A549 (cell line): ENCODE data around the gene MBP. TPM values are rescaled to one million over a fixed set of nuclear protein-coding genes. Genes with fewer than 3 reads are reported as not detected.

Source experiments
- ATAC-seq, 2 experiments: fragments of 200-7000 bp in 1 of 2; fragments of >200 bp in 1 of 2; cut with Nextera tagmentation in 1 of 2; cut with Tn5 transposase in 1 of 2; 3 replicates each; pipeline versions ENCODE4 v1.8.0 to v1.9.1; 2018 to 2020; ENCODE audit warnings: mild to moderate bottlenecking in 1 of 2, moderate library complexity in 1 of 2
- CTCF ChIA-PET: fragments of 300-600 bp; sonication (Branson Sonifier 250); formaldehyde crosslinking; extraction: SDS; loops from one replicate; lab custom pipeline; 2021; ENCODE audit warnings: antibody characterized with exemption, inconsistent platforms; lab: Yijun Ruan, JAX
- POLR2A ChIA-PET: fragments of 350-600 bp; formaldehyde crosslinking; extraction: SDS; loops from one replicate; lab custom pipeline; 2021; ENCODE audit warnings: antibody characterized with exemption, inconsistent platforms; lab: Yijun Ruan, JAX
- DNase-seq, 2 experiments: peaks; one replicate each; pipeline versions ENCODE4 v3.0.0 to v3.0.0-alpha.2; 2011 to 2016; ENCODE audit warnings: low read depth in 1 of 2, low spot score in 1 of 2
- FAIRE-seq: peaks from 2 replicates; lab custom pipeline; 2011; peaks lifted over from hg19 to GRCh38; lab: Jason Lieb, UNC
- H3K27ac ChIP-seq, 2 experiments: fragments of >200 bp; sonication (Bioruptor Twin); formaldehyde crosslinking; 3 replicates each; pipeline ENCODE4 v1.5.1; 2016 to 2017
- H3K4me1 ChIP-seq: fragments of >200 bp; sonication (Bioruptor Twin); formaldehyde crosslinking; 3 replicates; pipeline ENCODE4 v1.6.1; 2016
- H3K4me2 ChIP-seq: fragments of >200 bp; sonication (Bioruptor Twin); formaldehyde crosslinking; 3 replicates; pipeline ENCODE4 v1.6.1; 2016
- H3K4me3 ChIP-seq: fragments of >200 bp; sonication (Bioruptor Twin); formaldehyde crosslinking; 3 replicates; pipeline ENCODE4 v1.5.1; 2016
- H3K9me3 ChIP-seq: fragments of >200 bp; sonication (Bioruptor Twin); formaldehyde crosslinking; 3 replicates; pipeline ENCODE4 v1.6.1; 2016
- BHLHE40 ChIP-seq: IDR thresholded peaks from 2 replicates; pipeline ENCODE4 v1.6.1; 2012; ENCODE audit warnings: low read depth, low read length, inconsistent platforms
- CBX2 ChIP-seq: fragments of 200-600 bp; sonication (generic); IDR thresholded peaks from 2 replicates; pipeline ENCODE4 v1.6.1; 2016; ENCODE audit warnings: low read depth, mild to moderate bottlenecking, borderline replicate concordance
- CBX8 ChIP-seq: fragments of 200-600 bp; sonication (generic); IDR thresholded peaks from 2 replicates; pipeline ENCODE4 v1.6.1; 2016
- ELK1 ChIP-seq: fragments of 150-350 bp; IDR thresholded peaks from 2 replicates; pipeline ENCODE4 v1.6.1; 2014; ENCODE audit warnings: low read depth, mild to moderate bottlenecking, low read length
- FOXS1 ChIP-seq: fragments of 250-450 bp; sonication (Bioruptor Pico); IDR thresholded peaks from 2 replicates; pipeline ENCODE4 v1.5.0; 2020; ENCODE audit warnings: mild to moderate bottlenecking, moderate library complexity
- GATA3 ChIP-seq: IDR thresholded peaks from 2 replicates; pipeline ENCODE4 v1.6.1; 2012; ENCODE audit warnings: borderline replicate concordance
- HEYL ChIP-seq: fragments of 250-450 bp; sonication (Bioruptor Pico); IDR thresholded peaks from 2 replicates; pipeline ENCODE4 v1.8.0; 2021; ENCODE audit warnings: mild to moderate bottlenecking, moderate library complexity
- KDM1A ChIP-seq: fragments of 200-600 bp; sonication (generic); IDR thresholded peaks from 2 replicates; pipeline ENCODE4 v1.6.1; 2016; ENCODE audit warnings: low read depth, mild to moderate bottlenecking
- KDM5A ChIP-seq: fragments of 200-600 bp; sonication (generic); IDR thresholded peaks from 2 replicates; pipeline ENCODE4 v1.6.1; 2016; ENCODE audit warnings: antibody characterized with exemption, mild to moderate bottlenecking
- MAFK ChIP-seq: fragments of 450-650 bp; IDR thresholded peaks from 2 replicates; pipeline ENCODE4 v1.6.1; 2014; ENCODE audit not compliant: partially characterized antibody
- MAX ChIP-seq: IDR thresholded peaks from 2 replicates; pipeline ENCODE4 v1.6.1; 2012
- MAZ ChIP-seq: fragments of 150-350 bp; IDR thresholded peaks from 2 replicates; pipeline ENCODE4 v1.6.1; 2014; ENCODE audit warnings: antibody characterized with exemption, low read depth, low read length, borderline replicate concordance
- NFE2L2 ChIP-seq: fragments of 150-350 bp; conservative IDR thresholded peaks from 2 replicates; pipeline ENCODE4 v1.6.1; 2014; ENCODE audit warnings: low read length
- RAD21 ChIP-seq, 2 experiments: fragments of >200 bp in 1 of 2; sonication (Bioruptor Twin) in 1 of 2; formaldehyde crosslinking in 1 of 2; IDR thresholded peaks in 1 of 2; conservative IDR thresholded peaks in 1 of 2; 2 replicates in 1 of 2; 3 replicates in 1 of 2; pipeline ENCODE4 v1.6.1; 2012 to 2018; ENCODE audit warnings: inconsistent platforms in 1 of 2
- RNF2 ChIP-seq: fragments of 200-600 bp; sonication (generic); IDR thresholded peaks from 2 replicates; pipeline ENCODE4 v1.6.1; 2016; ENCODE audit warnings: low read depth, mild to moderate bottlenecking, antibody characterized with exemption, moderate library complexity, borderline replicate concordance
- TP53 ChIP-seq: fragments of 250-450 bp; sonication (Bioruptor Pico); IDR thresholded peaks from 2 replicates; pipeline ENCODE4 v1.5.0; 2021; ENCODE audit warnings: mild to moderate bottlenecking, moderate library complexity
- WGBS: methylation state at CpG from one replicate; pipeline ENCODE4 v1.1.6; 2017; ENCODE audit errors: missing lambda C conversion rate; 5-methylcytosine and 5-hydroxymethylcytosine counted together
- polyA plus RNA-seq, 4 experiments: library from polyadenylated mRNA; depleted of rRNA in 3 of 4; stranded (reverse); fragments of >200 nt; fragmentation: RNase III in 1 of 4; extraction: RNeasy Plus Mini Kit Qiagen cat#74134 plus additional on column Dnase treatment in 1 of 4; gene quantifications; 2 replicates in 3 of 4; 3 replicates in 1 of 4; pipeline ENCODE4 v1.2.3, GENCODE V29; 2011 to 2017
- TF ChIP-seq, protein P1 (sequence below): fragments of >200 bp; sonication (Bioruptor Twin); formaldehyde crosslinking; IDR thresholded peaks from 3 replicates; pipeline ENCODE4 v1.6.1; 2016
- TF ChIP-seq, protein P2 (sequence below): fragments of 200-600 bp; sonication (generic); IDR thresholded peaks from 2 replicates; pipeline ENCODE4 v1.6.1; 2016; ENCODE audit warnings: antibody characterized with exemption, mild to moderate bottlenecking, moderate library complexity
- TF ChIP-seq, protein P3 (sequence below): fragments of 450-650 bp; IDR thresholded peaks from 2 replicates; pipeline ENCODE4 v1.6.1; 2014; ENCODE audit warnings: antibody characterized with exemption

Gene MBP
- polyA plus RNA-seq, 2 of the 4 experiments (the other 2 are of a cell fraction), result 8.6 to 33.1 TPM

- TF ChIP-seq, protein P1, sequence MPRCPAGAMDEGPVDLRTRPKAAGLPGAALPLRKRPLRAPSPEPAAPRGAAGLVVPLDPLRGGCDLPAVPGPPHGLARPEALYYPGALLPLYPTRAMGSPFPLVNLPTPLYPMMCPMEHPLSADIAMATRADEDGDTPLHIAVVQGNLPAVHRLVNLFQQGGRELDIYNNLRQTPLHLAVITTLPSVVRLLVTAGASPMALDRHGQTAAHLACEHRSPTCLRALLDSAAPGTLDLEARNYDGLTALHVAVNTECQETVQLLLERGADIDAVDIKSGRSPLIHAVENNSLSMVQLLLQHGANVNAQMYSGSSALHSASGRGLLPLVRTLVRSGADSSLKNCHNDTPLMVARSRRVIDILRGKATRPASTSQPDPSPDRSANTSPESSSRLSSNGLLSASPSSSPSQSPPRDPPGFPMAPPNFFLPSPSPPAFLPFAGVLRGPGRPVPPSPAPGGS, result peak; percentile 62; the same call in 1 of the 3 replicates
- no peak for TF ChIP-seq MAZ
- 0 out of 2 replicates have a peak, but pooled peaks have one; percentile 22 for TF ChIP-seq HEYL
- no peak for TF ChIP-seq TP53 (CRISPR knock-in tag)
- TF ChIP-seq CBX2, result no peak
- peak; percentile 75; the same call in 1 of the 2 replicates for TF ChIP-seq GATA3
- TF ChIP-seq MAFK, result peak; percentile 52
Measured at GRCh38 chr18:77114415-77115191, 18.0 kb downstream of the MBP start (continued).

GRCh38 chr18:77114152-77114414 is 18.5 kb downstream of the MBP start:
- Histone ChIP-seq H3K4me2 (peak overlapping the region; percentile 80), H3K27ac (peak overlapping the region; percentile 92 to 93), H3K9me3 (no peaks in the 10 kb centered on the region), H3K4me3 (no peak overlapping the region), H3K4me1 (peaks cover 61% of the 10 kb centered on the region)
- ATAC-seq, result no peak
- ChIA-PET POLR2A (interaction anchor here (0.6 to 2.3 kb wide), 6 partner anchors 10 to 294 kb away, joined by 3 to 13 read pairs (median 8); no protein-coding TSS in a partner anchor), CTCF (interaction anchor here (1.2 to 2.2 kb wide), 4 partner anchors 10 to 47 kb away, joined by 3 to 11 read pairs (median 6); no protein-coding TSS in a partner anchor)
- 40% methylated on average over 2 of the region's 2 CpGs for WGBS
- no peak for DNase-seq
- TF ChIP-seq BHLHE40 (no peak), NFE2L2 (no peak), MAX (no peak), RAD21 (conservative IDR thresholded peaks at IDR 0.05 in 1 of 2, IDR thresholded peaks at IDR 0.05 in 1 of 2) (no peak), CBX8 (no peak), RNF2 (no peak), KDM5A (no peak)
- TF ChIP-seq, protein P2, sequence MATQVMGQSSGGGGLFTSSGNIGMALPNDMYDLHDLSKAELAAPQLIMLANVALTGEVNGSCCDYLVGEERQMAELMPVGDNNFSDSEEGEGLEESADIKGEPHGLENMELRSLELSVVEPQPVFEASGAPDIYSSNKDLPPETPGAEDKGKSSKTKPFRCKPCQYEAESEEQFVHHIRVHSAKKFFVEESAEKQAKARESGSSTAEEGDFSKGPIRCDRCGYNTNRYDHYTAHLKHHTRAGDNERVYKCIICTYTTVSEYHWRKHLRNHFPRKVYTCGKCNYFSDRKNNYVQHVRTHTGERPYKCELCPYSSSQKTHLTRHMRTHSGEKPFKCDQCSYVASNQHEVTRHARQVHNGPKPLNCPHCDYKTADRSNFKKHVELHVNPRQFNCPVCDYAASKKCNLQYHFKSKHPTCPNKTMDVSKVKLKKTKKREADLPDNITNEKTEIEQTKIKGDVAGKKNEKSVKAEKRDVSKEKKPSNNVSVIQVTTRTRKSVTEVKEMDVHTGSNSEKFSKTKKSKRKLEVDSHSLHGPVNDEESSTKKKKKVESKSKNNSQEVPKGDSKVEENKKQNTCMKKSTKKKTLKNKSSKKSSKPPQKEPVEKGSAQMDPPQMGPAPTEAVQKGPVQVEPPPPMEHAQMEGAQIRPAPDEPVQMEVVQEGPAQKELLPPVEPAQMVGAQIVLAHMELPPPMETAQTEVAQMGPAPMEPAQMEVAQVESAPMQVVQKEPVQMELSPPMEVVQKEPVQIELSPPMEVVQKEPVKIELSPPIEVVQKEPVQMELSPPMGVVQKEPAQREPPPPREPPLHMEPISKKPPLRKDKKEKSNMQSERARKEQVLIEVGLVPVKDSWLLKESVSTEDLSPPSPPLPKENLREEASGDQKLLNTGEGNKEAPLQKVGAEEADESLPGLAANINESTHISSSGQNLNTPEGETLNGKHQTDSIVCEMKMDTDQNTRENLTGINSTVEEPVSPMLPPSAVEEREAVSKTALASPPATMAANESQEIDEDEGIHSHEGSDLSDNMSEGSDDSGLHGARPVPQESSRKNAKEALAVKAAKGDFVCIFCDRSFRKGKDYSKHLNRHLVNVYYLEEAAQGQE, result no peak
- no peak for FAIRE-seq

GRCh38 chr18:77113361-77114151 is 19.0 kb downstream of the MBP start:
- ATAC-seq, result no peak
- Histone ChIP-seq H3K4me1 (peaks cover 66% of the 10 kb centered on the region), H3K4me2 (peak overlapping the region; percentile 80), H3K4me3 (no peak overlapping the region), H3K9me3 (no peaks in the 10 kb centered on the region), H3K27ac (peak overlapping the region; percentile 92 to 93)
- ChIA-PET CTCF (interaction anchor here (1.6 to 1.7 kb wide), 2 partner anchors 44 to 47 kb away, joined by 3 to 5 read pairs; no protein-coding TSS in a partner anchor), POLR2A (interaction anchor here (1.2 to 2.3 kb wide), 5 partner anchors 10 to 46 kb away, joined by 3 to 13 read pairs (median 9); no protein-coding TSS in a partner anchor)
- FAIRE-seq, result no peak
- no peak for DNase-seq
- 93% methylated on average over 13 of the region's 15 CpGs for WGBS
- no peak for TF ChIP-seq FOXS1
- TF ChIP-seq, protein P3, sequence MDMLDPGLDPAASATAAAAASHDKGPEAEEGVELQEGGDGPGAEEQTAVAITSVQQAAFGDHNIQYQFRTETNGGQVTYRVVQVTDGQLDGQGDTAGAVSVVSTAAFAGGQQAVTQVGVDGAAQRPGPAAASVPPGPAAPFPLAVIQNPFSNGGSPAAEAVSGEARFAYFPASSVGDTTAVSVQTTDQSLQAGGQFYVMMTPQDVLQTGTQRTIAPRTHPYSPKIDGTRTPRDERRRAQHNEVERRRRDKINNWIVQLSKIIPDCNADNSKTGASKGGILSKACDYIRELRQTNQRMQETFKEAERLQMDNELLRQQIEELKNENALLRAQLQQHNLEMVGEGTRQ, result no peak
- TF ChIP-seq, protein P2, result no peak
- TF ChIP-seq ELK1, result no peak
- TF ChIP-seq KDM1A, result no peak
